A673 (cell line): ENCODE results near the gene FARP1. TPM values are rescaled to one million over a fixed set of nuclear protein-coding genes. Genes with fewer than 3 reads are reported as not detected.

Experiments
- BruUV-seq: library from RNA; stranded (reverse); fragments of 400-500 nt; replicated peaks from 2 replicates; lab custom pipeline; 2021; lab: Mats Ljungman, UMichigan
- CTCF ChIA-PET: fragments of 300-600 bp; sonication (Branson Sonifier 250); formaldehyde crosslinking; loops from one replicate; lab custom pipeline; 2022; ENCODE audit warnings: antibody characterized with exemption; lab: Charles Lee
- POLR2A ChIA-PET: fragments of 300-600 bp; sonication (Branson Sonifier 250); formaldehyde crosslinking; loops from one replicate; lab custom pipeline; 2022; ENCODE audit warnings: antibody characterized with exemption; ENCODE audit not compliant: low non-redundant PET; lab: Charles Lee
- DNase-seq: peaks from one replicate; pipeline ENCODE4 v3.0.0-alpha.2; 2015; ENCODE audit warnings: low spot score
- H3K27ac ChIP-seq: fragments of 200-600 bp; sonication (generic); 2 replicates; pipeline ENCODE4 v1.5.1; 2016; ENCODE audit warnings: mixed run types, low read depth, mild to moderate bottlenecking, mixed read lengths, antibody characterized with exemption, low read length; ENCODE audit not compliant: poor library complexity, severe bottlenecking
- H3K27me3 ChIP-seq: fragments of 200-600 bp; sonication (generic); replicated peaks from 2 replicates; pipeline ENCODE4 v1.6.1; 2017; ENCODE audit warnings: mixed run types, low read depth, mild to moderate bottlenecking, mixed read lengths, antibody characterized with exemption, low read length; ENCODE audit not compliant: insufficient read depth, poor library complexity
- H3K36me3 ChIP-seq: fragments of 200-600 bp; sonication (generic); 2 replicates; pipeline ENCODE4 v1.6.1; 2016; ENCODE audit warnings: mixed run types, mild to moderate bottlenecking, mixed read lengths, antibody characterized with exemption, low read length; ENCODE audit not compliant: insufficient read depth, poor library complexity, severe bottlenecking
- H3K4me1 ChIP-seq: fragments of 200-600 bp; sonication (generic); 2 replicates; pipeline ENCODE4 v1.6.1; 2017; ENCODE audit warnings: mixed run types, mild to moderate bottlenecking, mixed read lengths, antibody characterized with exemption, low read length; ENCODE audit not compliant: insufficient read depth, poor library complexity, severe bottlenecking
- H3K4me3 ChIP-seq: fragments of 200-600 bp; sonication (generic); 2 replicates; pipeline ENCODE4 v1.5.1; 2016; ENCODE audit warnings: low read depth, mixed run types, mild to moderate bottlenecking, mixed read lengths, low read length; ENCODE audit not compliant: poor library complexity, severe bottlenecking
- H3K9me3 ChIP-seq: fragments of 200-600 bp; sonication (generic); 2 replicates; pipeline ENCODE4 v1.6.1; 2016; ENCODE audit warnings: mixed run types, low read depth, mild to moderate bottlenecking, mixed read lengths, antibody characterized with exemption, low read length; ENCODE audit not compliant: poor library complexity, severe bottlenecking
- CTCF ChIP-seq: fragments of 300-800, 200-600 bp; sonication (generic); conservative IDR thresholded peaks from 2 replicates; pipeline ENCODE4 v1.5.1; 2017; ENCODE audit warnings: low read depth, mild to moderate bottlenecking, antibody characterized with exemption, low read length, moderate library complexity, mixed read lengths
- EZH2 ChIP-seq: fragments of 200-600 bp; sonication (generic); IDR thresholded peaks from 2 replicates; pipeline ENCODE4 v1.6.1; 2017; ENCODE audit warnings: borderline replicate concordance, low read depth, mild to moderate bottlenecking, mixed read lengths, antibody characterized with exemption, low read length; ENCODE audit not compliant: poor library complexity, severe bottlenecking
- intact Hi-C: fragments of 100-400 bp; cut with micrococcal nuclease; formaldehyde crosslinking; loops from one replicate; pipeline ENCODE4 v1.10.0; 2022; ENCODE audit not compliant: unreplicated experiment
- total RNA-seq: library from RNA; stranded (reverse); gene quantifications from 2 replicates; pipeline ENCODE4 v1.2.3, GENCODE V29; 2021

Gene FARP1
- total RNA-seq, 1 experiment from 2014 or later = 177 TPM

GRCh38 chr13:98201189-98201588 lies 58.3 kb downstream of the FARP1 start:
- POLR2A ChIA-PET = no interaction called here
- intact Hi-C loops = no loop called here
- Histone ChIP-seq H3K36me3 (peaks cover 5% of the 10 kb centered on the region), H3K9me3 (peaks cover 24% of the 10 kb centered on the region), H3K27me3 (no peaks in the 10 kb centered on the region), H3K4me3 (no peak overlapping the region), H3K27ac (no peak overlapping the region), H3K4me1 (no peaks in the 10 kb centered on the region)
- TF ChIP-seq CTCF = no peak
- TF ChIP-seq EZH2 = no peak
- BruUV-seq = no TSS peak
- CTCF ChIA-PET = no interaction called here
- DNase-seq = no peak

GRCh38 chr13:98201984-98202383 lies 59.1 kb downstream of the FARP1 start:
- Histone ChIP-seq H3K27ac (no peak overlapping the region), H3K4me3 (no peak overlapping the region), H3K9me3 (peaks cover 24% of the 10 kb centered on the region), H3K36me3 (peaks cover 5% of the 10 kb centered on the region), H3K4me1 (no peaks in the 10 kb centered on the region), H3K27me3 (no peaks in the 10 kb centered on the region)
- intact Hi-C loops = no loop called here
- no TSS peak for BruUV-seq
- ChIA-PET POLR2A (interaction anchor here (0.7 kb wide), 1 partner anchor 47 kb away, joined by 3 read pairs; no protein-coding TSS in a partner anchor), CTCF (no interaction called here)
- no peak for TF ChIP-seq CTCF
- TF ChIP-seq EZH2 = no peak
- DNase-seq = no peak

- TF ChIP-seq EZH2 (no peak), CTCF (no peak)
- peaks cover 24% of the 10 kb centered on the region for H3K9me3 ChIP-seq
- no peaks in the 10 kb centered on the region for H3K27me3 ChIP-seq
- intact Hi-C loops = no loop called here
- CTCF ChIA-PET = no interaction called here
- H3K27ac ChIP-seq = no peak overlapping the region
- no peak overlapping the region for H3K4me3 ChIP-seq
- POLR2A ChIA-PET = no interaction called here
- H3K4me1 ChIP-seq = no peaks in the 10 kb centered on the region
- DNase-seq = no peak
- H3K36me3 ChIP-seq = peaks cover 5% of the 10 kb centered on the region
- no TSS peak for BruUV-seq
These were observed 60.9 kb downstream of the FARP1 start for GRCh38 chr13:98203646-98204326.
